Hindlimb muscle (tissue), 1 donor: ENCODE measurements around the gene BRSK2. TPM values are rescaled to one million over a fixed set of nuclear protein-coding genes. Genes with fewer than 3 reads are reported as not detected.
"Not testable (repeated sequence)": the region's sequence is repeated elsewhere in the genome, so short reads cannot be mapped to it uniquely, and the experiment has no call there.

Experiments used
- DNase-seq: peaks from one replicate; pipeline ENCODE4 v3.0.0-alpha.2; 2013
- polyA plus RNA-seq: library from polyadenylated mRNA; unstranded; fragments of 120-200 nt; gene quantifications from one replicate; pipeline ENCODE4 v1.2.1, GENCODE V29; 2013; ENCODE audit not compliant: insufficient read length

Gene BRSK2
- polyA plus RNA-seq, 1 donor, result 1.1 TPM

DNA sequence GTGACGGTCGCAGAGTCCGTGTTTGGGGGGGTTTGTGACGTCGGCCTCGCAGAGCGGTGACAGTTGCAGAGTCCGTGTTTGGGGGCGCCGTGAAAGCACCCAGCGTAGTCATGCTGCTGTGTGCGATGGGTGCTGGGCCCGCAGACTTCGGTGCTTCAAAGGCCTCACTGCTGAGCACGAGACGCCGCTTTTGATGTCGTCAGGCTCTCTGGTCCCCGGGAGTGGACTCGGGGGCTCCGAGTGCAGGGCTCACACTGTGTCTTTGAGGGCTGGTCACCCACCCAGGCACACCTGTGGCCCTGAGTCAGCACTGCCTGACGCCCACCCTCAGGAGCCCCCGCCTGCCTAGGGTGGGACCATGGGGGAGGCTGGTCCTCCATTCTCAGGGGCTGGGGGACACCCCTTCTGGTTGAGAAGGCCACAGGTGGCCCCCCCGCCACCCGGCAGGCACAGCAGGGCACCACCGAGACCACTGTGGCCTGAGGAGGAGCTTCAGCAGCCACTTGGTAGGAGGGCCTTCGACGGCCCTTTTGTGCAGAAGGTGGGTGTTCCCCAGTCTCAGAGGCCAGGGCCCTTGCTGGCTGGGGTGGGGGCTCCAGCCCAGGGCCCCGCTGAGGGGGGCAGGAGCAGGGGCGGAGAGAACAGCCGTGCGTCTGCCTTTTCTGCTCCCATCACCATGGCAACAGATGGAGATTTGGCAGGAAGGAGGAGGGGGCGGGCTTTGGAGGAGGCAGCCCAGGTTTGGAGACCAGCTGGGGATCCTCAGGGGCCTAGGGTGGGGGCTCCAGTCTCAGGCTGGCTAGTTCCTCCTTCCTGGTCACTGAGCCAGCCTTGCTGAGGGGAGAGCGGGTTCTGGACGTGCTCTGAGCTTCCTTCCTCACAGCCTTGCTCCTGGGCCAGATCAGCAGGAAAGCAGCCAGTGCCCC lies 20.9 kb downstream of the BRSK2 start:
- no peak for DNase-seq

DNA sequence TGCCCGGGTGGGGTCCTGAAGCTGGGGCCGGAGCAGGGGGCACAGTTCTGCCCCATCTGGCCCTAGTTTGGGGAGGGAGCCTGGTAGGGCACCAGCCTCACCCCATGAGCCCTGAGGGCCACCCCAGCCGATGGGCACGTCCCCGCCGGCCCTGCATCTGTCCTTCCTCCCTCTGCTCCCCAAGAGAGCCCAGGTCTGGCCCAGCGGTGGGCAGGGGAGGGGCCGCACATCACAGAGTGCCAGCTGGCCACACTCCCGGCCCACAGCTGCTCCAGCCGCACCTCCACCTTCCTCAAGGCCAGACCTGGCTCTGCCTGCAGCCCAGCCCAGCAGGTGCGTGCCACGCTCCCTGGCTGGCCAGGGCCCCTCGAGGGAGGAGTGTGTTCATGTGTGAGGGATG lies 21.6 kb downstream of the BRSK2 start:
- DNase-seq, result no peak

DNA sequence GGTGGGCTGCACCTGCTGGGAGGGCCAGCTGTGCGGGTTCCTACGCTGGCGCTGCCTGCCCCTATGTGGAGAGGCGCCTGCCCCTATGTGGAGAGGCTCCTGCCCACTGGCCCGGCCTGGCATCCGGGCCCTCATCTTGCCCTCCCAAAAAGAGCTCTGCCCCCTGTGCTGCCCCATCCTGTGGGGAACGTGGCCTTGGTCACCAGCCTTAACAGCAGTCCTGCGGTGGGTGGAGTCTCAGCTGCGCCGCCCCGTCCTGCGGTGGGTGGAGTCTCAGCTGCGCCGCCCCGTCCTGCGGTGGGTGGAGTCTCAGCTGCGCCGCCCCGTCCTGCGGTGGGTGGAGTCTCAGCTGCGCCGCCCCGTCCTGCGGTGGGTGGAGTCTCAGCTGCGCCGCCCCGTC lies 22.0 kb downstream of the BRSK2 start:
- DNase-seq, result not testable (repeated sequence)

DNA sequence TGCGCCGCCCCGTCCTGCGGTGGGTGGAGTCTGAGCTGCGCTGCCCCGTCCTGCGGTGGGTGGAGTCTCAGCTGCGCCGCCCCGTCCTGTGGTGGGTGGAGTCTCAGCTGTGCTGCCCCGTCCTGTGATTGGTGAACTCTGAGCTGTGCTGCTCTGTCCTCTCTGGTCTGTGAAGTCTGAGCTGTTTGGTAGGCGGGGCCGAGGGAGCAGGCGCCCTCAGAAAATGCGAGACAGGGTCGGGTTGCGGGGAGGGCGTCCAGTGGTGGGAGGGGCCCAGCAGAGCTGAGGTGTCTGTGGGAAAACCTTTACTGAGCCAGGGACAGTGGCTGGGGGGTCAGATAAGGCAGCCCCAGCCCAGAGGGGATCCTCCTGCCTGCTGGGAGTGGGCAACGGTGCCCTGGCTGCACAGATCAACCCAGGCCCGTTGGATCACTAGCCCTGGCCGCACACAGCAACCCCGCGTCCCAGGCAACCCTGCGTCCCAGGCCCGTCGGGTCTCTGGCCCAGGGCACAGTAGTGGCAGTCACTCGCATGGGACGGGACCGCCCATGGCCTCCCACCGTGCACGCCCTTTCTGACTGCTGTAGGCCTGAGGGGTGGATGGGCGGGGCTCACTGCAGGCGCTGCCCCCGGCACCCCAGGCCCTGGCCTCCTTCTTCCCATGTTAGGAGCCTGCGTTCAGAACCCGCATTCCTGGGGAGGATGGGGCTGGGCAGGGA lies 22.8 kb downstream of the BRSK2 start:
- DNase-seq, result no peak

GRCh38 chr11:1414650-1415049 lies 24.9 kb downstream of the BRSK2 start:
- DNase-seq, result no peak

GRCh38 chr11:1415631-1416030 lies 25.9 kb downstream of the BRSK2 start:
- no peak for DNase-seq

- DNase-seq, result not testable (repeated sequence)
Observed at GRCh38 chr11:1418192-1418795, 28.6 kb downstream of the BRSK2 start.

DNA sequence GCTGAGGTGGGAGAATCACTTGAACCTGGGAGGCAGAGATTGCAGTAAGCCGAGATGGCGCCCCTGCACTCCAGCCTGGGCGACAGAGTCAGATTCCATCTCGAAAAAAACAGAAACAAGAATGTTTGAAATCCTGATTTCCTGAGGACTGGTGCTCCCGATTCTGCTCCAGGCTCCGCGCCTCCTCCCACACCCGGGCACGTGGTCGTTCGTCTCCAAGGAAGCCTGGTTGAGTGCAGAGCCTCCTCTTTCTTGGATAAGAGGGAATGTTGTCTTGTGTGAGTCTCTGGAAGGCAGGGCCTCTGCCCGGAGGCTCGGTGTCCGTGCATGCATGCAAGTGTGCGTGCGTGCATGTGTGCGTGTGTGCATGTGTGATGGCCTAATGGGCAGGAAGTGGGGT lies 30.1 kb downstream of the BRSK2 start:
- no peak for DNase-seq

DNA sequence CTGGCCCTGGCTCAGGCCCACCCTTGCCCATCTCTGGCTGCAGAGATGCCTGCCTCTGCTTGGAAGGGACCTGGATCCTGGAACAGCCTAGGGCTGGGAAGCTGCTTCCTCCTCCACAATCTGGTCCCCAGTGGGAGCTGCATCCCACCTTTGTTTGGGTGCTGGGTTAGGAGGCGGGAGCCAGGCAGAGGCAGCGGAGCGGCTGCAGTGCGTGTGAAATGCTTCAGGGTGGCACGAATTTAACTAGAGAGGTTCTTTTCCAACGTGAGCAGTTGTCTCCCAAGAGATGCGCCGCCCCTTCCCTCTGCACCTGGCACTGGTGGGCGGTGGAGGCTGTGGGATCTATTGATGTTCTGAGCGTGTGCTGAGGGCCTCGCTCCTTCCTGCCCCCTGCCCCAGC lies 31.6 kb downstream of the BRSK2 start:
- DNase-seq, result no peak

DNA sequence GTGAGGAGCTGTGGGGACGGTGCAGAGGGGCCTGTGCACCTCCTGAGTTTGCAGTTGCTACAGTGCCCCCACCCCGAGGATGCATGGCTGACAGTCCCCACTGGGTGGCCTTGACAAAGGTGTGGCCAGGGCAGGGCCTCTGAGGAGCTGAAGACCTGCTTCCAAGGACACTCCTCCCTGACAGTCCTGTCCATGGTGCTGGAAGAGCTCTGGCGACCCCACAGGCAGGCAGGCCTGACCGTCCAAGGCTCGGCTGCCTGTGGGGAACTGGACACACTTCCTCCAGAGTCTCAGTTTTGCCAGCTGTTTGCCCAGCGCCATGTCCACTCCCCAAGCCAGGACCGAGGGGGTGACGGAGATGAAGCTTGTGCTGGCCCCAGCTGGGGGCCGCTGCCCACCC lies 32.7 kb downstream of the BRSK2 start:
- no peak for DNase-seq

DNA sequence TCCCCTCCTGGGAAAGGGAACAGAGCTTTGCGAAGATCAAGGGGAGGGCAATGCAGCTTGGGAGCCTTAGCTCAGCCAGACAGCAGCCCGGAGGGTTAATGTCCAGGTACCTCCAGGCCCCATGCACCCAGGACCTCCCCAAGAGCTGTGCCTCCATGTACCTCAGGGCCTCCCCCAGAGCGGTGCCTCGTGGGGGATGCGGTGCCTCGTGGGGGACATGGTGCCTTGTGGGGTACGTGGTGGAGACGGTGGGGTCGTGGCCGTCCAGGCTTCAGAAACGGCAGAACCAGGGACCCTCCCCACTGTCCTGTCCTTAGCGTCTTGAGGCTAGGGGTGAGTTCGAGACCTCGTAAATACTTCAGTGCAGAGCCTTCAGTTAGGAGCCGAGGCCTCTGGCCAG lies 33.2 kb downstream of the BRSK2 start:
- DNase-seq, result no peak

DNA sequence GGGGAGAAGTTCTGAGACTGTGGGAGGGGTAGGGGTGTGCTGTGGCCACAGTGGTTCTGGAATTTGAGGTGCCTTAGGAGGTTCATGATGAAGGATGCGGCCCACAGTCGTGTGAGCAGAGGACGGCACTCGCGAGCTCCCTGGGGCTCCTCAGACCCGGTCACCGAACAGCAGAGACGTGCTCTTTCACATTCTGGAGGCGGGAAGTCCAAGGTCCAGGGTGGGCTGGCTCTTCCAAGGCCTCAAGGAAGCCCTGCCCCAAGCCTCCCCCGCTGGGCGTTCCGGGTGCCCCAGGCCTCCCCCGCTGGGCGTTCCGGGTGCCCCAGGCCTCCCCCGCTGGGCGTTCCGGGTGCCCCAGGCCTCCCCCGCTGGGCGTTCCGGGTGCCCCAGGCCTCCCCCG lies 33.7 kb downstream of the BRSK2 start:
- not testable (repeated sequence) for DNase-seq

GRCh38 chr11:1425006-1425405 lies 35.3 kb downstream of the BRSK2 start:
- DNase-seq, result no peak

- no peak for DNase-seq
Observed at GRCh38 chr11:1425439-1425838, 35.7 kb downstream of the BRSK2 start.

- no peak for DNase-seq
Observed at GRCh38 chr11:1428762-1429316, 39.1 kb downstream of the BRSK2 start.

- no peak for DNase-seq
Observed at GRCh38 chr11:1433568-1433967, 43.8 kb downstream of the BRSK2 start.

DNA sequence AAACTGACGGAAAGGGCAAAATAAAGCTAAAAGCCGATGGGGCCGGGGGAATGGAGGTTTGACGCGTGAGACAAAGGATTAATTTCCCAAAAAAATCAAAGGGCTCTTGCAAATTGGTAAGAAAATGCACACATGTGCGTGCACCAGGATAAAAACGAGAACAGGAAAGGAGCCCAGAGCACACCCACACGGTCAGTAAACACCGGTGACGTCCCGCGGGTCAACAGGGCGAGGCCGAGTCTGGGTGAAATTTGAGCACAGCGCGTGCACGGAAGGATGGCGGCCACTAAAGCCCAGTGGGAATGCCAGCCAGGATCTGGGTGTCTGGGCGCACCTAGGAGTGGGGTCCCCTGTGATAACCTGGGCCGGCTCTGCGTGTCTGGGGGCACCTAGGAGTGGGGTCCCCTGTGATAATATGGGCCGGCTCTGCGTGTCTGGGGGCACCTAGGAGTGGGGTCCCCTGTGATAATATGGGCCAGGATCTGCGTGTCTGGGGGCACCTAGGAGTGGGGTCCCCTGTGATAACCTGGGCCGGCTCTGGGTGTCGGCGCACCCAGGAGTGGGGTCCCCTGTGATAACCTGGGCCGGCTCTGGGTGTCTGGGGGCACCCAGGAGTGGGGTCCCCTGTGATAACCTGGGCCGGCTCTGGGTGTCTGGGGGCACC lies 44.4 kb downstream of the BRSK2 start:
- DNase-seq, result no peak

DNA sequence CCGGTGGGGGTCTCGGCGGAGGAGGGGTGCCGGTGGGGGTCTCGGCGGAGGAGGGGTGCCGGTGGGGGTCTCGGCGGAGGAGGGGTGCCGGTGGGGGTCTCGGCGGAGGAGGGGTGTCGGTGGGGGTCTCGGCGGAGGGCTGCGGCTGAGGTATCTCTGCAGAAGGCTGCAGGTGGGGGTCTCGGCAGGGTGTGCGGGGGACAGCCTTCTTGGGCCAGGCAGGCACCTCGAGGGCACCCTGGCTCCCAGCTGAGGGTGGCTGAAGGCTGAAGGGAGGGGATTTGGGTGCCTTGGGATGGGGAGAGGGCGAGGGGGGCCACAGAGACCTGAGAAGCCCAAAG lies 45.7 kb downstream of the BRSK2 start:
- DNase-seq, result not testable (repeated sequence)

DNA sequence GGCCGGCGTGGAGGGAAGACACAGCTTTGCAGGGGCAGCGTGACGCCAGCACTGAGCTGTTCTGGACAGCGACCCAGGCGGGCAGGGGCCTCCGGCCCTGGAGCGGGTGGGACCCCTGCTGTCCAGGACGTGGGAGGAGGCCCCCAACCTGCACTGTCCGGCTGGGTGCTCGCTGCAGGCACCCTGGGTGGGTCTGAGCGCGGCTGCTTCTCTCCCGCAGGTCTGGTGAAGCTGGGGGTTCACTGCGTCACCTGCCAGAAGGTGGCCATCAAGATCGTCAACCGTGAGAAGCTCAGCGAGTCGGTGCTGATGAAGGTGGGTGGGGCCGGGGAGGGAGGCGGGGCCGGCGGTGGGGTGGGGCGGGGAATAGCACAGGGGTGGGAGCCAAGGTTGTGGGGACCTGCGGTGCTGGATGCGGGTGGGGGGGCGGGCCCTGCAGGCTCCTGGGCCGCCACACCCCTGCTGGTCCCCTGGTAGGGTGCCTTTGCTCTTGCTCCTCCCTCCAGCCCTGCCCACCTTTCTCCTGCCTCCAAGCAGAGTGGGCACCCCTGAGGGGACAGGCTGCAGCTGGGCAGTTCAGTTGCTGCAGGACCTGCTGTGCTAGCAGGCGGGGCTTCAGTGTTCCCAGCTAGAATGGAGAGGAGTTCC lies 46.2 kb downstream of the BRSK2 start:
- DNase-seq, result no peak

DNA sequence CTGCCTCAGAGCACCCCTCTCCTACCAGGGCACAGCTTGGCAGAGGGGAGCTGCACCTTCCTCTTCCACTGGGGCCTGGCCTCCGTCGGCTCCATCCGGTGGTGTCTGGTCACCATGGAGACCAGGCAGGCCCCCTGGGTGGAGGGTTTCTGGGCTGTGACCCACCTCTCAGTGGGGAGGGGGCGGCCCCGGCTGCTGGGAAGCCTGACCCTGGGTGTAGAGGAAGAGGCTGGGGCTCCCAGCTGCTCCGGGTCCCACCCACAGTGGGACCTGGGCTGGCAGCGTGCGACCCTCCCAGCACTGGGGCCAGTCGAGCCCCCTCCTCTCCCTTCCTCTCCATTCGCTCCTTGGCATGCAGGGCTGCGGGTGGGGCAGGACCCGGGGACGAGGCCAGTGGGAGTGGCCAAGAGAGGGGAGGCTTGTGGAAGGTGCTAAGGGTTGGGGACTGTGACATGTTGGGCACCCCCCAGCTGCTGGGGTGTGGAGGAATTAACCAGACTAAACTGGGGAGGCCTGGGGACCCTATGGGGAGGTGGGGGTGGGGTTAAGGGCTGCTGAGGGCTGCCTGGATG lies 46.8 kb downstream of the BRSK2 start:
- DNase-seq, result no peak

GRCh38 chr11:1437500-1437899 lies 47.8 kb downstream of the BRSK2 start:
- DNase-seq, result no peak
